ENCODE results near the gene TNS1. TPM values are rescaled to one million over a fixed set of nuclear protein-coding genes. Genes with fewer than 3 reads are reported as not detected.
A peak's percentile ranks its signal among the peaks of the same experiment; 100 is the strongest.

TNS1 gene
- total RNA-seq, 1 donor from 2014 or later = 0.24 TPM

- TF ChIP-seq EZH2phosphoT487 (IDR thresholded peaks at IDR 0.05) = no peak
- TF ChIP-seq EZH2 (IDR thresholded peaks at IDR 0.05) = no peak
- no peak for TF ChIP-seq CTCF (IDR thresholded peaks at IDR 0.05)
- H3K9me3 ChIP-seq (ENCODE audit: low read depth) = no peaks in the 10 kb centered on the region
- H3K4me2 ChIP-seq = no peak overlapping the region
- H3K4me3 Mint-ChIP-seq = no peak overlapping the region
- no peak overlapping the region for H3K27ac Mint-ChIP-seq
- no peaks in the 10 kb centered on the region for H3F3A ChIP-seq (ENCODE audit: low read depth)
- H3K36me3 Mint-ChIP-seq = no peaks in the 10 kb centered on the region
- H3K4me1 Mint-ChIP-seq = peaks cover 7% of the 10 kb centered on the region
- peaks cover 6% of the 10 kb centered on the region for H3K4me1 ChIP-seq
- no peaks in the 10 kb centered on the region for H4K20me1 ChIP-seq (ENCODE audit: low read depth)
- DNase-seq (ENCODE audit: low spot score) = no peak
- H2AFZ ChIP-seq (replicated peaks) = no peak overlapping the region
- no peak overlapping the region for H3K27ac ChIP-seq
- H3K9ac ChIP-seq = no peak overlapping the region
- no peaks in the 10 kb centered on the region for H3K79me2 ChIP-seq (ENCODE audit: low read depth)
- no peaks in the 10 kb centered on the region for H3K36me3 ChIP-seq
- H3K4me3 ChIP-seq = no peak overlapping the region
- peaks cover 4% of the 10 kb centered on the region for H3K27me3 Mint-ChIP-seq (ENCODE audit: insufficient read depth, low read depth)
- no peaks in the 10 kb centered on the region for H3K9me3 Mint-ChIP-seq
- H3K27me3 ChIP-seq = no peaks in the 10 kb centered on the region
These were observed 101.9 kb downstream of the TNS1 start for GRCh38 chr2:217900780-217901360.

GRCh38 chr2:217900010-217900779, 102.6 kb downstream of the TNS1 start:
- H2AFZ ChIP-seq (replicated peaks) = no peak overlapping the region
- DNase-seq (ENCODE audit: low spot score) = no peak
- H3K4me3 ChIP-seq = no peak overlapping the region
- no peaks in the 10 kb centered on the region for H3F3A ChIP-seq (ENCODE audit: low read depth)
- Mint-ChIP-seq H3K27me3 (ENCODE audit: insufficient read depth, low read depth) (peaks cover 4% of the 10 kb centered on the region), H3K36me3 (no peaks in the 10 kb centered on the region), H3K9me3 (no peaks in the 10 kb centered on the region), H3K4me3 (no peak overlapping the region), H3K4me1 (peaks cover 7% of the 10 kb centered on the region), H3K27ac (no peak overlapping the region)
- peaks cover 6% of the 10 kb centered on the region for H3K4me1 ChIP-seq
- no peaks in the 10 kb centered on the region for H3K27me3 ChIP-seq
- H3K4me2 ChIP-seq = no peak overlapping the region
- H3K9ac ChIP-seq = no peak overlapping the region
- H3K36me3 ChIP-seq = no peaks in the 10 kb centered on the region
- TF ChIP-seq CTCF (IDR thresholded peaks at IDR 0.05) = no peak
- no peak for TF ChIP-seq EZH2 (IDR thresholded peaks at IDR 0.05)
- no peak for TF ChIP-seq EZH2phosphoT487 (IDR thresholded peaks at IDR 0.05)
- H3K9me3 ChIP-seq (ENCODE audit: low read depth) = no peaks in the 10 kb centered on the region
- H4K20me1 ChIP-seq (ENCODE audit: low read depth) = no peaks in the 10 kb centered on the region
- no peaks in the 10 kb centered on the region for H3K79me2 ChIP-seq (ENCODE audit: low read depth)
- no peak overlapping the region for H3K27ac ChIP-seq

GRCh38 chr2:217899231-217900009, 103.4 kb downstream of the TNS1 start:
- Mint-ChIP-seq H3K4me1 (peaks cover 6% of the 10 kb centered on the region), H3K27me3 (ENCODE audit: insufficient read depth, low read depth) (peaks cover 4% of the 10 kb centered on the region), H3K27ac (no peak overlapping the region), H3K9me3 (no peaks in the 10 kb centered on the region), H3K4me3 (no peak overlapping the region), H3K36me3 (no peaks in the 10 kb centered on the region)
- H3K4me3 ChIP-seq = no peak overlapping the region
- peak; percentile 80 for DNase-seq (ENCODE audit: low spot score)
- H3K4me2 ChIP-seq = no peak overlapping the region
- no peaks in the 10 kb centered on the region for H3K36me3 ChIP-seq
- no peaks in the 10 kb centered on the region for H3F3A ChIP-seq (ENCODE audit: low read depth)
- H3K4me1 ChIP-seq = peaks cover 6% of the 10 kb centered on the region
- H3K27me3 ChIP-seq = no peaks in the 10 kb centered on the region
- H3K9ac ChIP-seq = no peak overlapping the region
- no peaks in the 10 kb centered on the region for H3K9me3 ChIP-seq (ENCODE audit: low read depth)
- TF ChIP-seq CTCF (IDR thresholded peaks at IDR 0.05) = peak; percentile 75
- TF ChIP-seq EZH2phosphoT487 (IDR thresholded peaks at IDR 0.05) = no peak
- H2AFZ ChIP-seq (replicated peaks) = no peak overlapping the region
- H3K79me2 ChIP-seq (ENCODE audit: low read depth) = no peaks in the 10 kb centered on the region
- no peak overlapping the region for H3K27ac ChIP-seq
- H4K20me1 ChIP-seq (ENCODE audit: low read depth) = no peaks in the 10 kb centered on the region
